ENCODE data around the gene DHRSX.
"Not testable (repeated sequence)": the region's sequence is repeated elsewhere in the genome, so short reads cannot be mapped to it uniquely, and the experiment has no call there.

The DHRSX gene

GRCh38 chrX:2500803-2501558, at the start of gene DHRSX, which contains the start of gene ZBED1:
DHRSX (minus strand) TSS chrX:2500976; CDS start chrX:2500925, 51 bp downstream.
ZBED1 (minus strand) TSS chrX:2500976; CDS start chrX:2490719, 10,257 bp downstream.
- DNase-seq (ENCODE audit: low read depth in 2 of 2): peak; percentile 20 to 47

DNA sequence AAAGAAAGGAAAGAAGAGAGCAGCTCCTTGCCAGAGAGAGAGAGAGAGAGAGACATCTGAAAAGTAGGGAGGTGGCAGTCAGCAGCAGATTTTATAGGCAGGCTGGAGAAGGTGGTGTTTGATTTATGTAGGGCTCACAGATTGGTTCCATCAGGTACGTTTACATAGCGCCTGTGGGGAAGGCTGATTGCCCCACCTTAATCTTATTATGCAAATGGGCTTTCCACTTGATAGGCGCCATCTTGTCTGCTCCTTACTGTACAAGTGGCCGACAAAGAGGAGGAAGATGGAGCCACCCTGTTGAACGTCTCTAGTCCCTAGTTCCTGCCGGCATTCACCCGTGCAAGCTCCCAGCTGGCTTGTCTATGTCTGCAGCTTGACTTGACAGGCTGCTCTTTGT, 49.1 kb upstream of the DHRSX start:
- DNase-seq (ENCODE audit: low read depth in 2 of 2): no peak

DNA sequence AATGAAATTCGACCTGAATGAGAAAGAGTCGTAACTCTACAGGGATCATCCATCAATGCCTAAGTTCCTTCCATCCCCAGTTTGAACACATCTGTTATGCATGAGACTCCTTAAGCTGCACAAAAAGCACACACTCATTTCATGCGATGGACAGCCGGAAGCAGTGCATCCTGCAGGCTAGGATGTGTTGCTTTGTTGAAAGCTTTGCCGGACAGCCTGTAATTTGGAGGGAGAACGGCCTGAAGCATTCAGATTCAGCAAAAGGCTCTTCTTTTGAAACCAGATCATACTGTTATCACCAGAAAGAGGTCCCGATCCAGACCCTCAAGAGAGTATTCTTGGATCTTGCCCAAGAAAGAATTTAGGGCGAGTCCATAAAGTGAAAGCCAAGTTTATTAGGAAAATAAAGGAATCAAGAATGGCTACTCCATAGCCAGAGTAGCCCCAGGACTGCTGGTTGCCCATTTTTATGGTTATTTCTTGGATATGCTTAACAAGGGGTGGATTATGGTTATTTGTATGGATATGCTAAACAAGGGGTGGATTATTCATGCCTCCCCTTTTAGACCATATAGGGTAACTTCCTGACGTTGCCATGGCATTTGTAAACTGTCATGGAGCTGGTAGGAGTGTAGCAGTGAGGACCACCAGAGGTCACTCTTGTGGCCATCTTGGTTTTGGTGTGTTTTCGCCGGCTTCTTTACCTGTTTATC, 48.1 kb upstream of the DHRSX start:
- DNase-seq (ENCODE audit: low read depth in 2 of 2): no peak

- no peak for DNase-seq (ENCODE audit: low read depth in 2 of 2)
These were observed 47.0 kb upstream of the DHRSX start for GRCh38 chrX:2547736-2548135.

GRCh38 chrX:2546496-2546895, 45.7 kb upstream of the DHRSX start:
- DNase-seq (ENCODE audit: low read depth in 2 of 2): no peak

GRCh38 chrX:2545144-2545543, 44.4 kb upstream of the DHRSX start:
- no peak for DNase-seq (ENCODE audit: low read depth in 2 of 2)

- no peak for DNase-seq (ENCODE audit: low read depth in 2 of 2)
These were observed 42.2 kb upstream of the DHRSX start for GRCh38 chrX:2542826-2543521.

GRCh38 chrX:2541603-2542002, 40.8 kb upstream of the DHRSX start:
- no peak for DNase-seq (ENCODE audit: low read depth in 2 of 2)

GRCh38 chrX:2540426-2540947, 39.7 kb upstream of the DHRSX start:
- DNase-seq (ENCODE audit: low read depth in 2 of 2): no peak

DNA sequence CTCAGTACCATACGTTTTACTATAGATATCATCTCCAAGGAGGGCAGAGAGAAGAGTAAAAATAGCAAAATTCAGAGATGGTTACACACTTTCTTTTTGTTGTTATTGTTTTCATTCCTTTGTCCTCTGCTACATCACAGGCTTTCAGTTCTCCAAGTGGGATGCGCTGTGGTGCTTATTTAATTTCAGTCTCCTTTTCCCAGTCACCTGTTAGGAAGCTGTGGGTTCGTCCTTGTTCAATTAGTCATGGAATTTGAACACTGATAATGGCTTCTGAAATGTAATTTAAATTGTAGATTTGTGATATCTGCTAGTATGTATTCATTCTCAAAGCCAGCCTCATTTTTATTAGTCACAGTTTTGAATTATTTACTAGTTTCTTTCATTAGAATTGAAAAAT, 38.8 kb upstream of the DHRSX start:
- DNase-seq (ENCODE audit: low read depth in 2 of 2): no peak

- no peak for DNase-seq (ENCODE audit: low read depth in 2 of 2)
These were observed 37.4 kb upstream of the DHRSX start for GRCh38 chrX:2538031-2538757.

- DNase-seq (ENCODE audit: low read depth in 2 of 2): no peak
These were observed 36.2 kb upstream of the DHRSX start for GRCh38 chrX:2536974-2537373.

GRCh38 chrX:2536141-2536540, 35.4 kb upstream of the DHRSX start:
- DNase-seq (ENCODE audit: low read depth in 2 of 2): no peak

- not testable (repeated sequence) for DNase-seq (ENCODE audit: low read depth in 2 of 2)
These were observed 33.7 kb upstream of the DHRSX start for GRCh38 chrX:2534261-2535021.

GRCh38 chrX:2533424-2533823, 32.6 kb upstream of the DHRSX start:
- DNase-seq (ENCODE audit: low read depth in 2 of 2): no peak

GRCh38 chrX:2526390-2526789, 25.6 kb upstream of the DHRSX start:
- DNase-seq (ENCODE audit: low read depth in 2 of 2): no peak

DNA sequence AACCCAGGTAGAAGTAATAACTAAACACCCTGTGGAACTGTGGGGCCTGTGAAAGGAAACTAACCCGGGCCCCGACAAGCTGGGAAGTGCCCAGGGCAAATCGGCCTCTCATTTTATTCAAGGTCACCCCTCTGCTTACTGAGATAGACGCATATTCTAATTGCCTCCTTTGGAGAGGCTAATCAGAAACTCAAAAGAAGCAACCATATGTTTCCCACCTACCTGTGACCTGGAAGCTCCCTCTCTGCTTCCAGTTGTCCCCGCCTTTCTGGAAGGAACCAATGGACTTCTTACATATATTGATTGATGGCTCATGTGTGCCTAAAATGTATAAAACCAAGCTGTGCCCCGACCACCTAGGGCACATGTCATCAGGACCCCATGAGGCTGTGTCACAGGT, 23.1 kb upstream of the DHRSX start:
- no peak for DNase-seq (ENCODE audit: low read depth in 2 of 2)

GRCh38 chrX:2521927-2522386, 21.2 kb upstream of the DHRSX start:
- no peak for DNase-seq (ENCODE audit: low read depth in 2 of 2)

DNA sequence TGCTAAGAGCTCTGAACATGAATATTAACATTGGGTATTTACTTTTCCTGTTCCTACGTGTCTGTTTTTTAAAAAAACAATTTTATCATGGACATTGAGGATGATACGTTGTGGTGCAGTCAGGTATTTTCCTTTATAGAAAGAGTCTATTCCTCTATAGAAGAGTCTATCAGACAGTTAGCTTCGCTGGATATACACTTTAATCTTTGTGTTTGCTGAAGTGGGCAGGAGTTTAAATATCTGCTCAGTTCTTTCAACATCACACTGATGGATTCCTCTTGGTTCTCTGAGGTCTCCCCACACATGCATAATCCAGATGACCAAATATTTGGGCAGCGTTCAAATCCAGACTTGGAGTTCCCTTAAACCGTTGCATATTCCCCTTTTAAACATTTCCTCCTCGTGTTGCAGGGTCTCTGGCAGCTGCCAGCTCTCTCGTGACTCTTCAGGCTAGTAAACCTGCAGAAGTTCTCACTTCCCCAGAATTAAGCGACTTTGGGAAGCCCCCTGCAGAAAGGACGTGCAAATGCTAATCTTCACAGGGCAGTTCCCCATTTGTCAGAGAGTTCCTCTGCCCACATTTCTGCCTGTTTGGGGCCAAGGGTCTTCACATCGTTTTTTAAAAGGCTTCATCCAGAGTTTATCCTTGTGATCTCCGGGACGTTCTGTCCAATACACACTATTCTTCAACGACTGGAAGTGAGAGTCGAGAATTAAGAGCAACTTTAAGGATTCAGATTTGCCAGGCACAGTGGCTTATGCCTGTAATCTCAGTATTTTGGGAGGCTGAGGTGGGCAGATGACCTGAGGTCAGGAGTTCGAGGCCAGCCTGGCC, 20.5 kb upstream of the DHRSX start:
- DNase-seq (ENCODE audit: low read depth in 2 of 2): no peak

GRCh38 chrX:2520539-2520938, 19.8 kb upstream of the DHRSX start:
- DNase-seq (ENCODE audit: low read depth in 2 of 2): no peak
